OCI-LY3 (cell line): Measurements from ENCODE around the gene TBC1D25.

Experiments used
- EZH2phosphoT487 ChIP-seq: fragments of 200-600 bp; shearing (Covaris generic); IDR thresholded peaks from 2 replicates; pipeline ENCODE4 v1.6.1; 2018; ENCODE audit warnings: antibody characterized with exemption, mixed run types, low read depth
- TF ChIP-seq, protein P1 (sequence below): fragments of 200-600, 300-600 bp; sonication (generic); IDR thresholded peaks from 2 replicates; pipeline ENCODE4 v1.5.1; 2014; ENCODE audit warnings: antibody characterized with exemption, low read length, low read depth

DNA sequence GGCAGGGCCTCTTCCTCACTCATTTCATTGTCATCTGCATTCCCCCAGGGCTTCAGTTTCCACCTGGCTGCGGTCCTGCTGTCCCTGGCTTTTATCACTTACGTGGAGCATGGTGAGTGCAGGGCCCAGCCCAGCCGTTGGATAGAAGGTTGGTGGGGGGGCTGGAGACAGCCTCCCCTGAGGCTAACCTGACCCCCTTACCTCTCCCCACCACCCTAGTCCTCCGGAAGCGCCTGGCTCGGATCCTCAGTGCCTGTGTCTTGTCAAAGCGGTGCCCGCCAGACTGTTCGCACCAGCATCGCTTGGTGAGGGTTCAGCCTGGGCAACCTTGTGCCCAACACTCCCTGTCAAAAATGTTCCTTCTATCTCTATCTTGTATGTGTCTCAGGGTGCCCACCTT is 23.7 kb upstream of the TBC1D25 start:
- TF ChIP-seq EZH2phosphoT487: no peak
- TF ChIP-seq, protein P1, sequence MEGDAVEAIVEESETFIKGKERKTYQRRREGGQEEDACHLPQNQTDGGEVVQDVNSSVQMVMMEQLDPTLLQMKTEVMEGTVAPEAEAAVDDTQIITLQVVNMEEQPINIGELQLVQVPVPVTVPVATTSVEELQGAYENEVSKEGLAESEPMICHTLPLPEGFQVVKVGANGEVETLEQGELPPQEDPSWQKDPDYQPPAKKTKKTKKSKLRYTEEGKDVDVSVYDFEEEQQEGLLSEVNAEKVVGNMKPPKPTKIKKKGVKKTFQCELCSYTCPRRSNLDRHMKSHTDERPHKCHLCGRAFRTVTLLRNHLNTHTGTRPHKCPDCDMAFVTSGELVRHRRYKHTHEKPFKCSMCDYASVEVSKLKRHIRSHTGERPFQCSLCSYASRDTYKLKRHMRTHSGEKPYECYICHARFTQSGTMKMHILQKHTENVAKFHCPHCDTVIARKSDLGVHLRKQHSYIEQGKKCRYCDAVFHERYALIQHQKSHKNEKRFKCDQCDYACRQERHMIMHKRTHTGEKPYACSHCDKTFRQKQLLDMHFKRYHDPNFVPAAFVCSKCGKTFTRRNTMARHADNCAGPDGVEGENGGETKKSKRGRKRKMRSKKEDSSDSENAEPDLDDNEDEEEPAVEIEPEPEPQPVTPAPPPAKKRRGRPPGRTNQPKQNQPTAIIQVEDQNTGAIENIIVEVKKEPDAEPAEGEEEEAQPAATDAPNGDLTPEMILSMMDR: no peak
